Brain microvascular endothelial cell (primary cell): ENCODE data around the gene ACTL8.

Source experiments
- DNase-seq: peaks from one replicate; pipeline ENCODE4 v3.0.0-alpha.2; 2020
- H3K27ac ChIP-seq: fragments of 250-450 bp; sonication (Bioruptor Pico); 2 replicates; pipeline ENCODE4 v1.5.1; 2020; ENCODE audit warnings: mild to moderate bottlenecking, moderate library complexity
- H3K27me3 ChIP-seq: fragments of 250-450 bp; sonication (Bioruptor Pico); replicated peaks from 2 replicates; pipeline ENCODE4 v1.5.1; 2020; ENCODE audit warnings: mild to moderate bottlenecking
- H3K36me3 ChIP-seq: fragments of 250-450 bp; sonication (Bioruptor Pico); replicated peaks from 2 replicates; pipeline ENCODE4 v1.5.1; 2020; ENCODE audit warnings: mild to moderate bottlenecking
- H3K4me3 ChIP-seq: 2 replicates; pipeline ENCODE4 v1.5.1; 2011; ENCODE audit warnings: low read depth, mild to moderate bottlenecking, control low read depth, low read length, moderate library complexity
- in situ Hi-C: cut with HindIII; loops from 2 replicates; pipeline ENCODE4 v1.10.0; 2017; ENCODE audit warnings: low sequenced_read_pairs, low pct_ligation_motif_present
- TF ChIP-seq, protein P1 (sequence below): IDR thresholded peaks from 2 replicates; pipeline ENCODE4 v1.5.1; 2011; ENCODE audit warnings: low read depth, mild to moderate bottlenecking, moderate library complexity, low read length, control low read depth, inconsistent platforms; ENCODE audit errors: missing control alignments

ACTL8 gene

DNA sequence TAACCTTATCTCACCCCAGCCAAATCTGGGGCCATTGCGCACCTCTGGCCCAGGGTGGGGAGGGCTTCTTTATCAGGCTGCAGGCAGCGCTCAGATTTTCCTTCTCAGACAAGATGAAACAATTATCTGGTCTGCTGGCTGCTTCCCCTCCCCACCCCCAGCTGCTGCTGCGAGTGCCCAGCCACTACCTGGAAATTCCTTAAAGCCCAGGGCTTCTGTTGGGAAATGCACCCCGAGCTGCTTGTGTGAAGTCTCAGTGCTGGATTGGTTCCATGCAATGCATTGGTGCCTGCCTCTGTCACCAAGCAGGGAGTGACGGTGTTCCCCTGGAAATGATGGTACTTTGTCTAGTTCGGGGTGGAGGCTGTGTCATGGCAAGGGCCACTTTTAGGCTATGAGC, 18.5 kb upstream of the ACTL8 start:
- Histone ChIP-seq H3K4me3 (no peak overlapping the region), H3K36me3 (no peaks in the 10 kb centered on the region), H3K27ac (no peak overlapping the region), H3K27me3 (no peaks in the 10 kb centered on the region)
- no peak for DNase-seq
- TF ChIP-seq, protein P1, sequence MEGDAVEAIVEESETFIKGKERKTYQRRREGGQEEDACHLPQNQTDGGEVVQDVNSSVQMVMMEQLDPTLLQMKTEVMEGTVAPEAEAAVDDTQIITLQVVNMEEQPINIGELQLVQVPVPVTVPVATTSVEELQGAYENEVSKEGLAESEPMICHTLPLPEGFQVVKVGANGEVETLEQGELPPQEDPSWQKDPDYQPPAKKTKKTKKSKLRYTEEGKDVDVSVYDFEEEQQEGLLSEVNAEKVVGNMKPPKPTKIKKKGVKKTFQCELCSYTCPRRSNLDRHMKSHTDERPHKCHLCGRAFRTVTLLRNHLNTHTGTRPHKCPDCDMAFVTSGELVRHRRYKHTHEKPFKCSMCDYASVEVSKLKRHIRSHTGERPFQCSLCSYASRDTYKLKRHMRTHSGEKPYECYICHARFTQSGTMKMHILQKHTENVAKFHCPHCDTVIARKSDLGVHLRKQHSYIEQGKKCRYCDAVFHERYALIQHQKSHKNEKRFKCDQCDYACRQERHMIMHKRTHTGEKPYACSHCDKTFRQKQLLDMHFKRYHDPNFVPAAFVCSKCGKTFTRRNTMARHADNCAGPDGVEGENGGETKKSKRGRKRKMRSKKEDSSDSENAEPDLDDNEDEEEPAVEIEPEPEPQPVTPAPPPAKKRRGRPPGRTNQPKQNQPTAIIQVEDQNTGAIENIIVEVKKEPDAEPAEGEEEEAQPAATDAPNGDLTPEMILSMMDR, result no peak
- in situ Hi-C loops, result no loop called here

GRCh38 chr1:17739050-17739449, 16.1 kb upstream of the ACTL8 start:
- H3K27me3 ChIP-seq, result peaks cover 3% of the 10 kb centered on the region
- H3K27ac ChIP-seq, result no peak overlapping the region
- H3K36me3 ChIP-seq, result no peaks in the 10 kb centered on the region
- in situ Hi-C loops, result no loop called here
- TF ChIP-seq, protein P1, result no peak
- DNase-seq, result no peak
- H3K4me3 ChIP-seq, result no peak overlapping the region

- in situ Hi-C loops, result no loop called here
- H3K4me3 ChIP-seq, result no peak overlapping the region
- H3K36me3 ChIP-seq, result no peaks in the 10 kb centered on the region
- H3K27ac ChIP-seq, result no peak overlapping the region
- TF ChIP-seq, protein P1, result no peak
- no peak for DNase-seq
- peaks cover 3% of the 10 kb centered on the region for H3K27me3 ChIP-seq
These were observed 14.1 kb upstream of the ACTL8 start for GRCh38 chr1:17741052-17741451.

GRCh38 chr1:17742583-17742982, 12.6 kb upstream of the ACTL8 start:
- Histone ChIP-seq H3K4me3 (no peak overlapping the region), H3K27me3 (peaks cover 3% of the 10 kb centered on the region), H3K36me3 (no peaks in the 10 kb centered on the region), H3K27ac (no peak overlapping the region)
- DNase-seq, result no peak
- in situ Hi-C loops, result no loop called here
- TF ChIP-seq, protein P1, result no peak

GRCh38 chr1:17743008-17743647, 12.0 kb upstream of the ACTL8 start:
- Histone ChIP-seq H3K4me3 (no peak overlapping the region), H3K36me3 (no peaks in the 10 kb centered on the region), H3K27ac (no peak overlapping the region), H3K27me3 (peaks cover 3% of the 10 kb centered on the region)
- in situ Hi-C loops, result no loop called here
- TF ChIP-seq, protein P1, result no peak
- DNase-seq, result no peak

DNA sequence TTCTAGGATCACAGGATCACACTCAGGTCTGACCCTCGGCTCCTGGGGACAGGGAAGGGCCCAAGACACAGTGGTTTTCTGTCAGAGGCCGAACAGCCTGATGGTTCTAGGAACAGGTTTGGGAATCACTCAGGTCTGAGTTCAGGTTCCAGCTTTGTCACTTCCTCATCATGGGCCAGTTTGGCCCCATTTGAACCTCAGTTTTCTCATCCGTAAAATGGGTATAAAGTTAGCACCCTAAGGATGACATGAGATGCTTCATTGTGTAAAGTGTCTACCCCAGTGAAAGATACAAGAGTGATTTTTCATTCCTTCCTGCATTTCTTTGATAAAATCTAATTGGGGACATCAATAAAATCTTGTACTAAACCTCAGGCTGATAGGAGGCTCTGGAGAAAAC, 11.2 kb upstream of the ACTL8 start:
- H3K36me3 ChIP-seq, result no peaks in the 10 kb centered on the region
- peaks cover 3% of the 10 kb centered on the region for H3K27me3 ChIP-seq
- TF ChIP-seq, protein P1, result no peak
- no peak for DNase-seq
- H3K4me3 ChIP-seq, result no peak overlapping the region
- in situ Hi-C loops, result no loop called here
- H3K27ac ChIP-seq, result no peak overlapping the region
